HG02970 (cell line): ENCODE results near the gene TNS1.

Experiments used
- ATAC-seq: cut with Tn5 transposase; IDR thresholded peaks from one replicate; pipeline ENCODE4 v1.9.1; 2021; ENCODE audit warnings: mild to moderate bottlenecking, moderate library complexity, moderate number of reproducible peaks; ENCODE audit not compliant: unreplicated experiment, low FRiP score

The TNS1 gene

GRCh38 chr2:217839750-217840107 is 163.1 kb downstream of the TNS1 start:
- ATAC-seq: no peak

GRCh38 chr2:217839073-217839749 is 163.6 kb downstream of the TNS1 start:
- no peak for ATAC-seq

GRCh38 chr2:217838409-217838831 is 164.4 kb downstream of the TNS1 start:
- no peak for ATAC-seq

DNA sequence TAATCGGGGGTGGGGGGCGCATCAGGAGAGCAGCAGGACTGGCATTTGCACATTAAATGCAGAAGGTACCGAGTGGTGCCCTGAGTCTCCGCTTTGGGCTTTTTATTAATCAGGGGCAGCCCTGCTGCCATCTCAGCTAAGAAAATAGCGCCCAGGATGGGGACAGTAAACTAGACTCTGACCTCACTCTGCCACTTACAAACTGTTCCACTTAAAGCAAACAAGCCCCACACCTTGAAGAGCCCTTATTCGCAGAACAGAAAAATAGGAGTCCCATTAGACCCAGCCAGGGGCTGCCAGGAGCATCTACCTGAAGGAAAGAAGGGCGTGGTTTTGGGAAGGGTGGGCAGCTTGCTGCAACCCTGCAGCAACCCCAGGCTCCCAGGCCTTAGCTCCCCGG is 165.3 kb downstream of the TNS1 start:
- no peak for ATAC-seq

DNA sequence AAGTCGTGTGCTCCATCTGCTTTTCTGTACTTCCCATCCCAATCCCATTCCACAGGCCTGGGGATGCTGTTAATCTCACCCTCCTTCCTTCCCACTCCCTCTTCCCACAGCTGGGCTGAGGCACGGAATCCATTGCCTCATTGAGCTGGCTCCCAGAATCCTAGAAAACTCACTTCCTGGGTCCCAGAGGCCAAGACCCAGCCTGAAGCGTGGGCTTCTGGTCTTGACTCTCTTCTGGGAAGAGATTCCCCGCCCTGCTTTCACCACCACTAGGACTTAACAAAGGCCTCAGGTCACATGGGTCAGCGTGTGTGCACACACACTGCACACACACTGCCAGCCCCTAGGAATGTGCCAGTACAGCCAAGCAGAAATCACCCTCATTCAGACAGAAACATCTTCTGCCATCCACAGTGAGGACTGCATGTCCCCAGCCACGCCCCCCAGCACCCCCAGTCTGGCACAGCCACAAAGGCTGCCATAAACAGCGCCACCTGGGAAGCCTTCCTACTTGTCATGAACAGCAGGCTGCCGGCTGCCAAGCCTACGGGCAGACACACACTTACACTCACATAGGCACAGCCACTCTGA is 165.8 kb downstream of the TNS1 start:
- no peak for ATAC-seq

GRCh38 chr2:217835931-217836891 is 166.6 kb downstream of the TNS1 start:
- ATAC-seq: no peak

- ATAC-seq: no peak
Observed at GRCh38 chr2:217834744-217835513, 167.9 kb downstream of the TNS1 start.

DNA sequence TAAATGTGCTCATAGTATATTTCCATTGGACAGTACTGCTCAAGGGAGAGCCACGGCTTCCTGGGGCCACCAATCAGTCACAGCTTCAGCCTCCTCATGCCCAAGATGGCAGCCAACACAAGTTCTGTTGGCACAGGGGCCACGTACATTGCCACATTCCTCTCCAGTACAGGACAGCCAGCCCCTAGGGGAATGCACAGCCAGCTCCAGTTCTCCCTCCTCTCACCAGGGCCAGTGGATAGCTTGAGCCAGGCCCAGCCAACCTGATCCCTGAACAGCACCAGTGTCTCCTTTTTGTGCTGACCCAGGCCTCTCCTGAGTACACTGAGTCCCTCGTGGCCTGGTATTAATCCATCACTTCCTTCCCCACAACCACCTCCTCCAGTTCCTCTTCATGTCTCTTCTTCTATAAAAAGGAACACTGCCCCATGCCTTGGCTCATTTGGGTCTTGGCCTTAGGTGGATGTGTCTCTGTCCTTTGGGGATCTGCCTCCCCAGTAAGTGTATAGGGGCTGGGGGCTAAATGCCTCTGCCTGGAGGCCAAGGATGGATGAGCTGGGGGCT is 168.7 kb downstream of the TNS1 start:
- ATAC-seq: no peak

DNA sequence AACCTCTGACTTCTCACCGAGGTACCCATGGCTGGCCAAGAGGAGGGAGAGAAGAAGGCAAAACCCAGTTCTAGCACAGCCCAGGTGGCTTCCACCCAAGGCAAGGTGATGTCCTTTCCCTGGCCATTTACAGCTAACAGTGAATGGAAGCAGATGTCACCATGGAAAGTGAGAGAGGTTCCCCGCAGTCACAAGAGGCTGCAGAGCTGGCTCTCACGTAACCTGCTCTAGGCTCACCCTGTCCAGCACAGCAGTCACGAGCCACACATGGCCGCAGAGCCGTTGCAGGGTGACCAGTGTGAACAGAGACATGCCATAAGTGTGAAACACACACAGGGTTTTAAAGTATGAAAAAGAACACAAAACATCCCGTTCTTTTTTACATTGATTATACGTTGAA is 169.4 kb downstream of the TNS1 start:
- ATAC-seq: no peak

DNA sequence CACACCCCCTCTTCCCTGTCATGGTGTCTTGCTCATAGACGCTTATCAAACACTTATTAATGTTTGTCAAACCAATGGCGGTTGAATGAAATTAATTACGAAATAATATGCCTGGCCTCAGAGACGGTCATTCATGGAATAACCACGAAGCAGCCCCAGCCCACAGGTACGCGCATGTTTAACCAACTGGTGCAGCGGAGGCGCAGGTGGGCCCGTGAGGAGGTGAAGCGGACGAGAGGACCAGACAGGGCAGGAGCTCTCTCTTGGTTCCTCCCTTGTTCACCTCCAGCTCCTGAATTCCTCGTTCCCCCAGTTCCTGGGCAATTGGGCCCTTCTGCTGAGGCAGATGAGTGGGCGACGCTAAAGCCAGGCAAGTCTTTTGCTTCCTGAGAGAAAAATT is 169.8 kb downstream of the TNS1 start:
- no peak for ATAC-seq

DNA sequence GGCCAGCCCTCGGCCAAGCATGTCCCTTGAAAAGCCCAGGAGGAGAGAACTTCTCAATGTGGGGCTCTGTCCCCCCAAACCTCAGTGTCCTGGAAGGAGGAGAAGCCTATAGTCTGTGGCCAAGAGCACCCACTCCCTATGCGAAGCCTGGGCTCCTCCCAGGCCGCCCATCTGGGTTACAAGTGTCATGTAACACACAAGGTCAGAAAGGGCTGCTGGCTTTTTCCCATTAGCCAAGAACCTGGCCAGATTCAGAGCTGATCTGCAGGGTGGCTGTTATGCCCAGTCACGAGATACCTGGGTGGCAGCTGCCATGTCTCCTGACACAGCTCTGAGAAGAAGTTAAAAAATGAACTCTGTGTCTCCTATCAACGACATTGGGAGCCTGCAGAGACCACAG is 170.7 kb downstream of the TNS1 start:
- no peak for ATAC-seq

DNA sequence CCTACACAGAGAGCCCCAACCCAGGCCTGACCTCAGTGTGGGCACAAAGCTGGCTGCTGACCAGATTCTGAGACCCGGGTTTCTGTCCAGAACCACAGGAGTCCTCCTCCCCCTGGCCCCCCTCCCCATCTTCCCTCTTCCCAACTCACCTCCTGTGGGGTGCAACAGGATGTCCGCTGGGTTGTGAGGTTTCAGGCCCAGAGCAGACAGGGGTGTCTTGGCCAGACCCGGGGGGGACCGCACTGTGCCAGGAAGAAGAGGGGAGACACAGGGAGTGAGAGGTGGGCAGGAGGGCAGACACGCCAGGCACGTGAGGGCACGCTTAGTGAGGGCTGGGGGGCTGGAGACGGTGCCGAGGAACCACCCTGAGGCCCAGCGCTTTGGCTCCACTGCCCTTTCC is 171.5 kb downstream of the TNS1 start:
- ATAC-seq: no peak

DNA sequence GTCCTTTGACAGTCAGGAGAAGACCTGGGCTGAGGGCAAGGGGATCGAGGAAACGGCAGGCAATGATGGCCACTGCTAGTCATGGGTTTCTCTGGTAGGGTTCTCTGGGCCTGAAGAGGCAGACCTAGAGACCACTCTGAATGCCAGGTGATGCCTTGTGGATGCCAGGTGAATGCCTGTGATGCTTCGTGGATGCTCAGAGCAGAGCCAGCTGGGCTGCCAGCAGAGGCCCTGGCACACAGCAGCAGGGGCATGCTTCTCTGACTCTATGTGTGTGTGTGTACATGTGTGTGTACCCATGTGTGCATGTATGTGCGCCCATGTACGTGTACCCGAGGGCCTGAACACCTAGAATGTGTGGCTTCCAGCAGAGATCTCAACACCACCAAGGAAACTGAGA is 172.0 kb downstream of the TNS1 start:
- no peak for ATAC-seq

DNA sequence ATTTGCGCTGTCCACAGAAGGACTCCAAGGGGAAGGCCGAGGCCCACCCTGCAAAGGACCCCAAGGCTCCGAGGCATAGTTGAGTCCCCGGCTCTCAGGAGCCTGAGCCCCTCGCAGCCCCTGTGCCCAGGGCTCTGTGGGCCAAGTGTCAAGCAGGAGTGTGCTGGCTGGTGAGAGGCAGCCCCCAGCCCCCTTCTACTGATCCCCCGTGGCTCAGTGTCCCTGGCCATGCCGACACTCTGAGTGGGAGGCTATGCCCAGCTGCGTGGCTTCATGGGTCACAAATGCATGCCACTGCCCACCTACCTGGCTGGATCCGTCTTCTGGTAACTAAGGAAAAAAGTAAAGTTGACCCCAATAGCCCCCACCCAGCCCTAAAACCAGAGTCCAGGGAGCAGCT is 172.7 kb downstream of the TNS1 start:
- ATAC-seq: no peak

DNA sequence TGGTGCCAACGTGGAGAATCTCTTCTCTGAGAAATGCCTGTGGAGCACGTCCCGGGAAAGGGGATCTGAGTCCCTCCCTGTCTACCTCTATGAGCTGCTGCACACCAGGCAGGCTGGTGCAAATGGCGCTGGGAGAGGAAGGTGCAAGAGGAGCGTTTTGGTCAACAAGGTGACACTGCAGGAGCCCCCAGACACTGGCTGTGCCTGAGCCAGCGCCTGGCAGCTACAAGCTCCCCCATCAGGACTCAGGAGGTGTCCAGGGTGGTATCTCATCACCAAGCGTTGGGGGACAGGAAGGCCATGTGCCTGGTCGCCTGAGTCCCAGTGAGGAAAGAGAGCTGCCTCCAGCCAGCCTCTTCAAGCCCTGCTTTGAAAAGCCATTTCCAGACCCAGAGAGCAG is 173.4 kb downstream of the TNS1 start:
- no peak for ATAC-seq

GRCh38 chr2:217828336-217828735 is 174.5 kb downstream of the TNS1 start:
- no peak for ATAC-seq

- ATAC-seq: no peak
Observed at GRCh38 chr2:217827430-217828201, 175.2 kb downstream of the TNS1 start.

GRCh38 chr2:217826991-217827390 is 175.8 kb downstream of the TNS1 start:
- no peak for ATAC-seq

- ATAC-seq: no peak
Observed at GRCh38 chr2:217826520-217826919, 176.3 kb downstream of the TNS1 start.
